Ascending aorta (tissue), 2 donors: ENCODE data around the gene ABCA9. TPM values are rescaled to one million over a fixed set of nuclear protein-coding genes. Genes with fewer than 3 reads are reported as not detected.

Source experiments
- DNase-seq, 2 donors: peaks; one replicate each; pipeline ENCODE4 v3.0.0-alpha.2; 2019; ENCODE audit warnings: low spot score in 2 of 2
- H3K27ac ChIP-seq, 2 donors: fragments of 200-600 bp; sonication (generic); one replicate each; pipeline ENCODE4 v1.5.1; 2016 to 2017; ENCODE audit warnings: mild to moderate bottlenecking in 1 of 2
- H3K27me3 ChIP-seq: fragments of 200-600 bp; sonication (generic); one replicate; pipeline ENCODE4 v1.5.1; 2017
- H3K36me3 ChIP-seq, 2 donors: fragments of 200-600 bp; sonication (generic); one replicate each; pipeline ENCODE4 v1.5.1; 2016
- H3K4me1 ChIP-seq, 2 donors: fragments of 200-600 bp; sonication (generic); one replicate each; pipeline ENCODE4 v1.5.1; 2016 to 2017; ENCODE audit warnings: mild to moderate bottlenecking in 1 of 2
- H3K4me3 ChIP-seq, 2 donors: fragments of 200-600 bp; sonication (generic); one replicate each; pipeline ENCODE4 v1.5.1; 2016 to 2017; ENCODE audit warnings: mild to moderate bottlenecking in 1 of 2
- H3K9me3 ChIP-seq, 2 donors: fragments of 200-600 bp; sonication (generic); one replicate each; pipeline ENCODE4 v1.5.1; 2016
- intact Hi-C: fragments of 100-400 bp; cut with DNase I; formaldehyde crosslinking; loops from one replicate; pipeline ENCODE4 v1.15.1; 2023
- total RNA-seq: library from RNA; depleted of rRNA; stranded (reverse); fragments of >200 nt; gene quantifications from one replicate; pipeline ENCODE4 v1.1.0, GENCODE V29; 2016
- TF ChIP-seq, protein P1 (sequence below), 3 experiments: fragments of 200-600 bp in 2 of 3; fragments of 450-650 bp in 1 of 3; sonication (generic) in 2 of 3; IDR thresholded peaks; one replicate each; pipeline ENCODE4 v1.5.1; 2016 to 2019; ENCODE audit warnings: antibody characterized with exemption in 3 of 3, mild to moderate bottlenecking in 1 of 3, moderate library complexity in 1 of 3

The ABCA9 gene
- total RNA-seq, 1 donor from 2014 or later = 10.9 TPM

DNA sequence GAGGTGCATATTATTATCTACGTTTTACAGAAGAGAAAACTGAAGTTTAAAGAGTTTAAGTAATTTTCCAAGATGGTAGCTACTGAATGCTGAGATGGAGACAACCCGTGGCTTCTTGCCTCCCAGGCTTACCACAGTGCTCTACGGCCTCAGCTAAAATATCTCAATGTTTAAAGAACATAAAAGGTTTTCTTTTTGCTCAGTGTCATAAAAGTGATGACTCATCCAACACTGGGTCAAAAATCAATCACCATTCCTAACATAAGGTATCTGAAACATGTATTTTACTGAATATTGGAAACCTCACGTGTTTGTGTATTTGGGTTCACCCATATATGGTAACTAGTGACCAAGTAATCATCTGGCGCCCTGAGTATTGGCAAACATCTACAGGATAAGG lies 18.4 kb downstream of the ABCA9 start:
- TF ChIP-seq, protein P1, sequence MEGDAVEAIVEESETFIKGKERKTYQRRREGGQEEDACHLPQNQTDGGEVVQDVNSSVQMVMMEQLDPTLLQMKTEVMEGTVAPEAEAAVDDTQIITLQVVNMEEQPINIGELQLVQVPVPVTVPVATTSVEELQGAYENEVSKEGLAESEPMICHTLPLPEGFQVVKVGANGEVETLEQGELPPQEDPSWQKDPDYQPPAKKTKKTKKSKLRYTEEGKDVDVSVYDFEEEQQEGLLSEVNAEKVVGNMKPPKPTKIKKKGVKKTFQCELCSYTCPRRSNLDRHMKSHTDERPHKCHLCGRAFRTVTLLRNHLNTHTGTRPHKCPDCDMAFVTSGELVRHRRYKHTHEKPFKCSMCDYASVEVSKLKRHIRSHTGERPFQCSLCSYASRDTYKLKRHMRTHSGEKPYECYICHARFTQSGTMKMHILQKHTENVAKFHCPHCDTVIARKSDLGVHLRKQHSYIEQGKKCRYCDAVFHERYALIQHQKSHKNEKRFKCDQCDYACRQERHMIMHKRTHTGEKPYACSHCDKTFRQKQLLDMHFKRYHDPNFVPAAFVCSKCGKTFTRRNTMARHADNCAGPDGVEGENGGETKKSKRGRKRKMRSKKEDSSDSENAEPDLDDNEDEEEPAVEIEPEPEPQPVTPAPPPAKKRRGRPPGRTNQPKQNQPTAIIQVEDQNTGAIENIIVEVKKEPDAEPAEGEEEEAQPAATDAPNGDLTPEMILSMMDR (IDR thresholded peaks at IDR 0.05) = no peak
- Histone ChIP-seq H3K9me3 (no peaks in the 10 kb centered on the region), H3K4me1 (no peaks in the 10 kb centered on the region), H3K4me3 (no peak overlapping the region), H3K36me3 (no peaks in the 10 kb centered on the region), H3K27ac (no peak overlapping the region), H3K27me3 (no peaks in the 10 kb centered on the region)
- intact Hi-C loops = no loop called here
- DNase-seq = no peak

DNA sequence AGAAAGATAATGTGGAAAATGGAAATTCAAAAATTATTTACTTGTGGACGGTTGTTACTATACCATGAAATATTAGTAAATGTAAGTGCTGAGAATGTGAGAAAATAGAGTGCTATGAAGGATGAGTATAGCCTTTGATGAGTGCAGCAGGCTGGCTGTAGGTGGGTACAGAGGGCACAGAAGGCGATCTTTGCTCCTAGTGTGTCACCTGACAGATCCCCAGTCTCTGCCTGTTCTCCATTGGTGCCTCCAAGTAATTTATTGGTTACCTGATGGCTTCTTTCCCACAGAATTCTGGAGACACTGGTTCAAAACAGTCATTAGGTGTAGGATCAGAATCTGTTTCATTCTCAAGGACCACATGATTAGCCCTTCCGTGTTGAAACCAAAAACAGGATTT lies 28.9 kb downstream of the ABCA9 start:
- no peaks in the 10 kb centered on the region for H3K4me1 ChIP-seq
- H3K9me3 ChIP-seq = peaks cover 0 to 1% of the 10 kb centered on the region in 2 donors
- TF ChIP-seq, protein P1 (IDR thresholded peaks at IDR 0.05) = no peak
- no peaks in the 10 kb centered on the region for H3K36me3 ChIP-seq
- intact Hi-C loops = no loop called here
- DNase-seq = no peak
- no peak overlapping the region for H3K27ac ChIP-seq
- H3K4me3 ChIP-seq = no peak overlapping the region
- H3K27me3 ChIP-seq = no peaks in the 10 kb centered on the region

DNA sequence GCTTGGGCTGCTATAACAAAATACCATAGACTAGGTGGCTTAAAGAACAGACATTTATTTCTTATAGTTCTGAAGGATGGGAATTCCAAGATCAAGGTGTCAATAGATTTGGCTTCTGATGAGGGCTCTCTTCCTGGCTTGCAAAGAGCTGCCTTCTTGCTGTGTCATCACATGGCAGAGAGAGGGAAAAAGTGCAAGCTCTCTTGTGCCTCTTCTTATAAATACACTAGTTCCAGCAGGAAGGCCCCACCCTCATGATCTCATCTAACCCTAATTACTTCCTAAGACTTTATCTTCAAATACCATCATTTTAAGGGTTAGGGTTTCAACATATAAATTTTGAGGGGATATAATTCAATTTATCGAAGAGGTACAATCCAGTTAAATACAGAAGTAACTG lies 30.6 kb downstream of the ABCA9 start:
- no peak overlapping the region for H3K27ac ChIP-seq
- H3K27me3 ChIP-seq = no peaks in the 10 kb centered on the region
- intact Hi-C loops = no loop called here
- H3K4me3 ChIP-seq = no peak overlapping the region
- no peaks in the 10 kb centered on the region for H3K36me3 ChIP-seq
- no peaks in the 10 kb centered on the region for H3K9me3 ChIP-seq
- H3K4me1 ChIP-seq = no peaks in the 10 kb centered on the region
- TF ChIP-seq, protein P1 (IDR thresholded peaks at IDR 0.05) = no peak
- DNase-seq = no peak

DNA sequence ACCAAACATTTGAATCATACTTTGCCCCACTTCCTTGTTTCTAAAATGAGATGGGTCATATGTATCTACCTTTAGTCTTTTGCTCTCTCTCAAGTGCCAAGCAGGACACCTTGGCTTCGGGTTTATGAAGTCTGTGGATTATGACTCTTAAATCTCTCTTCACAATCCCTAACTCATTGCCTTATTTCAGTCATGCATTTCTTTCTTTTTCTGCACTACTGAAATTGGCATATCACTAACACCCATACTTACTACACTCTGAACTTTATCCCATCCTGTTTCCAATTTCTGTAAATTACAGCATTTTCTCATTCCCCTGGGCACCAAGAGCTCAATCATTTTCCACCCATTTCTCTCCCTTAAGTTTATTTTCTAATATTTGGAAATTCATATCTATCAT lies 42.0 kb downstream of the ABCA9 start:
- H3K27ac ChIP-seq = no peak overlapping the region
- TF ChIP-seq, protein P1 (IDR thresholded peaks at IDR 0.05) = no peak
- H3K4me3 ChIP-seq = no peak overlapping the region
- no peaks in the 10 kb centered on the region for H3K27me3 ChIP-seq
- intact Hi-C loops = no loop called here
- no peaks in the 10 kb centered on the region for H3K36me3 ChIP-seq
- no peaks in the 10 kb centered on the region for H3K4me1 ChIP-seq
- no peaks in the 10 kb centered on the region for H3K9me3 ChIP-seq
- no peak for DNase-seq

DNA sequence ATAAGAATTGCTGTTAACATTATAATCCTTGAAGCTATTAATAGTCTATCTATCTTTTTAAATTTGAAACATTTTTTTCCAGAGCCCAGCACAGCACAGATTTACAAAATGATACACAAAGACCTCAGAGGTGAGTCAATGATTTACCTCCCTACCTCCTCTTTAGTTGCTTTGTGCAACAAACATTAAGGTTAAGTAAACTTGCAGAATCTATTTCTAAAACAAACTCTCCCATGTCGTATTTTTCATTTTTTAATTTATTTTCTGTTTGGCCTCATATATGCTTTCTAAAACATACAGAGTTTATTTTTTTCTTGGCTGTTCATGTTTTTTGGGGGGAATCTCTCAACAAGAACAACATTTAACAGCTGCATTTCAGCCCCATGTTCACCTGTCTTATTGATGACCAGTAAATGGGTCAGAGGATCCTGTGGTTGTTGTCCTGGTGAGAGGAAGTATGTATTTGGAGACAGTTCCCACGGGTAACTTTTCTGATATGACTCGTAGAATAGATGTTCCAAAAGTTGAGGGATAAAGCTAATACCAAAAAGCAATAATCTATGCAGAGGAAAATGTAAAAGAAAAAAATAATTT lies 42.6 kb downstream of the ABCA9 start:
- H3K4me1 ChIP-seq = no peaks in the 10 kb centered on the region
- H3K4me3 ChIP-seq = no peak overlapping the region
- H3K27ac ChIP-seq = no peak overlapping the region
- H3K27me3 ChIP-seq = no peaks in the 10 kb centered on the region
- TF ChIP-seq, protein P1 (IDR thresholded peaks at IDR 0.05) = no peak
- DNase-seq = no peak
- no peaks in the 10 kb centered on the region for H3K9me3 ChIP-seq
- no peaks in the 10 kb centered on the region for H3K36me3 ChIP-seq
- intact Hi-C loops = no loop called here

DNA sequence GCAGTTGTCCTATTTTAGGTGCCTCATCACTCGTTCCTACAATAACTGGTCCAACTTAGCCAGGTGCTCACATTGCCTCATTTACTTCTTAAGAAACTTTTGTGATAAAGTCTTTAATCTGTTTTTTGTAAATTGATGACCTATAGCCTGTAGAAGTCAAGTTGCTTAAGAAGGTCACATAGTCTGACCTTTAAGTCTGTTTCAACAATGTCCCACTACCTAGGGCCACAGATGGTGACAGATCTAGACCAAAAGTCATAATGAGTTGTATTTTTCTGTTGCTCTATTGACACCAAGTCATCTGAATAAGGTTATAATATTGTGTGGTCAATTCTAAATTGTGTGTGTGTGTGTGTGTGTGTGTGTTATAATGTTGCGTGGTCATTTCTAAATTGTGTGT lies 45.1 kb downstream of the ABCA9 start:
- DNase-seq = no peak
- intact Hi-C loops = no loop called here
- Histone ChIP-seq H3K4me3 (no peak overlapping the region), H3K9me3 (no peaks in the 10 kb centered on the region), H3K4me1 (no peaks in the 10 kb centered on the region), H3K27ac (no peak overlapping the region), H3K36me3 (no peaks in the 10 kb centered on the region), H3K27me3 (no peaks in the 10 kb centered on the region)
- TF ChIP-seq, protein P1 (IDR thresholded peaks at IDR 0.05) = no peak
